Activated naive CD4-positive, alpha-beta T cell treated with anti-CD3 and anti-CD28 coated beads, Interleukin-2, amount 10 ng/mL, durations not matched to agents 7 days and 5 days (primary cell): ENCODE data around the gene ORMDL3.
A peak's percentile ranks its signal among the peaks of the same experiment; 100 is the strongest.

ENCODE experiments used
- CTCF ChIA-PET: fragments of 350-600 bp; sonication (Branson Sonifier 250); formaldehyde crosslinking; loops from one replicate; lab custom pipeline; 2021; ENCODE audit warnings: antibody characterized with exemption; lab: Charles Lee
- DNase-seq: peaks from one replicate; pipeline ENCODE4 v3.0.0-alpha.2; 2020
- H3K27ac Mint-ChIP-seq: one replicate; pipeline ENCODE4 v1.8.0; 2021; ENCODE audit warnings: mild to moderate bottlenecking, moderate library complexity, mixed read lengths
- H3K27me3 Mint-ChIP-seq: one replicate; pipeline ENCODE4 v1.8.0; 2021; ENCODE audit warnings: mild to moderate bottlenecking, mixed read lengths
- H3K36me3 Mint-ChIP-seq: one replicate; pipeline ENCODE4 v1.8.0; 2021; ENCODE audit warnings: mixed read lengths
- H3K4me1 Mint-ChIP-seq: one replicate; pipeline ENCODE4 v1.8.0; 2021; ENCODE audit warnings: mixed read lengths
- H3K4me3 Mint-ChIP-seq: one replicate; pipeline ENCODE4 v1.8.0; 2021; ENCODE audit warnings: mild to moderate bottlenecking, moderate library complexity, mixed read lengths
- H3K9me3 Mint-ChIP-seq: one replicate; pipeline ENCODE4 v1.8.0; 2021; ENCODE audit warnings: mixed read lengths

ORMDL3 gene

GRCh38 chr17:39925282-39926134, 1.9 kb downstream of the ORMDL3 start:
- CTCF ChIA-PET: interaction anchor here (1.1 to 2.3 kb wide), 4 partner anchors 14 to 53 kb away, joined by 3 to 9 read pairs (median 6); no protein-coding TSS in a partner anchor
- no peaks in the 10 kb centered on the region for H3K9me3 Mint-ChIP-seq
- no peaks in the 10 kb centered on the region for H3K27me3 Mint-ChIP-seq
- peaks cover 45% of the 10 kb centered on the region for H3K36me3 Mint-ChIP-seq
- H3K27ac Mint-ChIP-seq: peak overlapping the region; percentile 98
- no peak for DNase-seq
- peak overlapping the region; percentile 81 for H3K4me3 Mint-ChIP-seq
- H3K4me1 Mint-ChIP-seq: peaks cover 71% of the 10 kb centered on the region

DNA sequence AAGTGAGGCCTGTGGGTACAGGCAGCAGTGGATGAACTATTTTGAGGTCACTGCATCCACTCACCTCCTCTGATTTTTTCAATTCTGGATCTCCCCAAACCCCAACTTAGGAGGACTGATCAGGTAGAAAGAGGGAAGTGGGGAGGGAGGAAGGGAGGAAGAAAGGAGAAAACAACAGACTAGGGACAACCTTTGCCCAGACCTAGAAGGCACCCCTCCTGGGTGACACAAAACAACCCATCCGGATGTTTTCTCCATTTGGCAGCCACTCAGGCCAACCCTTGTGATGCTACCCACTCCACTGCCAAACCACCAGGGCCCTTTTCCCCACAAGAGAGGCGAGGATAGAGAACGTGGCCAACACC, 2.7 kb downstream of the ORMDL3 start:
- Mint-ChIP-seq H3K27ac (peak overlapping the region; percentile 98), H3K9me3 (no peaks in the 10 kb centered on the region), H3K36me3 (peaks cover 51% of the 10 kb centered on the region), H3K27me3 (no peaks in the 10 kb centered on the region), H3K4me1 (peaks cover 78% of the 10 kb centered on the region), H3K4me3 (peak overlapping the region; percentile 81)
- CTCF ChIA-PET: no interaction called here
- DNase-seq: no peak

GRCh38 chr17:39923836-39924690, 3.3 kb downstream of the ORMDL3 start:
- Mint-ChIP-seq H3K4me1 (peaks cover 78% of the 10 kb centered on the region), H3K27ac (peak overlapping the region; percentile 98), H3K36me3 (peaks cover 55% of the 10 kb centered on the region), H3K4me3 (peak overlapping the region; percentile 81), H3K27me3 (no peaks in the 10 kb centered on the region), H3K9me3 (no peaks in the 10 kb centered on the region)
- CTCF ChIA-PET: no interaction called here
- DNase-seq: no peak

GRCh38 chr17:39923230-39923629, 4.2 kb downstream of the ORMDL3 start:
- peak overlapping the region; percentile 43 for H3K4me3 Mint-ChIP-seq

GRCh38 chr17:39922006-39922405, 5.4 kb downstream of the ORMDL3 start:
- no peaks in the 10 kb centered on the region for H3K27me3 Mint-ChIP-seq
- peaks cover 71% of the 10 kb centered on the region for H3K36me3 Mint-ChIP-seq
- H3K4me3 Mint-ChIP-seq: peak overlapping the region; percentile 49
- H3K4me1 Mint-ChIP-seq: peaks cover 86% of the 10 kb centered on the region
- H3K9me3 Mint-ChIP-seq: no peaks in the 10 kb centered on the region
- H3K27ac Mint-ChIP-seq: peak overlapping the region; percentile 94
- no peak for DNase-seq
- CTCF ChIA-PET: interaction anchor here (1.2 kb wide), 1 partner anchor 36 kb away, joined by 3 read pairs; no protein-coding TSS in a partner anchor

More at GRCh38 chr17:39923230-39923629, 4.2 kb downstream of the ORMDL3 start:
- Mint-ChIP-seq H3K4me1 (peaks cover 81% of the 10 kb centered on the region), H3K27me3 (no peaks in the 10 kb centered on the region), H3K36me3 (peaks cover 61% of the 10 kb centered on the region), H3K27ac (peak overlapping the region; percentile 94), H3K9me3 (no peaks in the 10 kb centered on the region)
- DNase-seq: no peak
- CTCF ChIA-PET: no interaction called here

GRCh38 chr17:39921323-39921722, 6.1 kb downstream of the ORMDL3 start:
- Mint-ChIP-seq H3K27me3 (no peaks in the 10 kb centered on the region), H3K4me3 (peak overlapping the region; percentile 49)
- CTCF ChIA-PET: interaction anchor here (1.1 kb wide), 1 partner anchor 35 kb away, joined by 3 read pairs; no protein-coding TSS in a partner anchor

GRCh38 chr17:39920218-39921210, 6.9 kb downstream of the ORMDL3 start:
- H3K27me3 Mint-ChIP-seq: no peaks in the 10 kb centered on the region
- peaks cover 87% of the 10 kb centered on the region for H3K4me1 Mint-ChIP-seq
- peaks cover 78% of the 10 kb centered on the region for H3K36me3 Mint-ChIP-seq
- CTCF ChIA-PET: interaction anchor here (1.1 kb wide), 1 partner anchor 36 kb away, joined by 3 read pairs; no protein-coding TSS in a partner anchor
- peak overlapping the region; percentile 94 for H3K27ac Mint-ChIP-seq
- peak; percentile 67 for DNase-seq
- H3K4me3 Mint-ChIP-seq: peak overlapping the region; percentile 49
- H3K9me3 Mint-ChIP-seq: no peaks in the 10 kb centered on the region

More at GRCh38 chr17:39921323-39921722, 6.1 kb downstream of the ORMDL3 start:
- H3K36me3 Mint-ChIP-seq: peaks cover 74% of the 10 kb centered on the region
- H3K4me1 Mint-ChIP-seq: peaks cover 88% of the 10 kb centered on the region
- no peak for DNase-seq
- no peaks in the 10 kb centered on the region for H3K9me3 Mint-ChIP-seq
- H3K27ac Mint-ChIP-seq: peak overlapping the region; percentile 94

- Mint-ChIP-seq H3K4me3 (peak overlapping the region; percentile 44), H3K9me3 (no peaks in the 10 kb centered on the region), H3K27me3 (no peaks in the 10 kb centered on the region), H3K4me1 (peaks cover 74% of the 10 kb centered on the region), H3K27ac (peak overlapping the region; percentile 71), H3K36me3 (peaks cover 72% of the 10 kb centered on the region)
- CTCF ChIA-PET: interaction anchor here (1.3 kb wide), 1 partner anchor 39 kb away, joined by 4 read pairs; no protein-coding TSS in a partner anchor
- DNase-seq: no peak
These were observed 8.2 kb downstream of the ORMDL3 start for GRCh38 chr17:39919087-39919683.

DNA sequence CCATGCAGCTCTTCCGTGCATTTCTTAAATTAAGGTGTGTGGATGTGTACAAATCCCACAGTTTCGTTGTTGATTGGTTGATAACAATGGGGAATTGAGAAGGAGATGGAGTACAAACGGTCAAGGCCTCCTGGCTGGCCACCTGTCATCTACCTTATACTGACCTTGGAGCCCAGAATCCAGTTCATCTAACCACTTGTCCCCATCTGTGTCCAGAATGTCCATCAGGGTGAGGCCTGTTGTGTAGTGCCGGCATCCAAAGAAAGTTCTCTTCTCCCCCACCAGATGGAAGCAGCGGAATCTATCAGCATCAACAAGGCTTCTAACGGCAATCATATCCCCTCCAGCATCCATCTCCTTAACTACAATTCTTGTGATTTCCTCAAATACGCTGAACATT, 10.5 kb downstream of the ORMDL3 start:
- H3K4me1 Mint-ChIP-seq: peaks cover 55% of the 10 kb centered on the region
- no peaks in the 10 kb centered on the region for H3K9me3 Mint-ChIP-seq
- H3K27me3 Mint-ChIP-seq: no peaks in the 10 kb centered on the region
- CTCF ChIA-PET: interaction anchor here (0.9 kb wide), 1 partner anchor 295 kb away, joined by 3 read pairs; no protein-coding TSS in a partner anchor
- H3K36me3 Mint-ChIP-seq: peaks cover 75% of the 10 kb centered on the region
- no peak overlapping the region for H3K4me3 Mint-ChIP-seq
- DNase-seq: no peak
- no peak overlapping the region for H3K27ac Mint-ChIP-seq

DNA sequence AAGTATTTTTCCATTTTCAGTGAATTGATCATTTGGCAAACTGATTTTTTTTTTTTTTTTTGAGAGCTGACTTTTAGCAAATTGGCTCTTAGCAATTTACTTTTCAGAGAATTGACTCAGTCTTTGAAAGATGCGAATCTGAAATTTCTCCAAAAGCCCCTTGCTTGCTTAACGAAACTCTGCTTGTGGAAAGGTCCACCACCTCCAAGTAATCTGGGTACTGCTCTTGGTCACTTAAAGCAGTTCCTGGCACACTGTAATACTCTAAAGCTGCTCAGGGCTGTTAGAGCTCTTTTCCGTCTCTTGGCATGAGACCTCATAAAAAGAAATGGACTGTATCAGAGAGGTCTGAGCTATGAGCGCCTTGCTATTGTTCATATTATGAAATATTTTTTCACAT, 11.8 kb downstream of the ORMDL3 start:
- no peak overlapping the region for H3K27ac Mint-ChIP-seq
- H3K9me3 Mint-ChIP-seq: no peaks in the 10 kb centered on the region
- DNase-seq: no peak
- CTCF ChIA-PET: no interaction called here
- no peaks in the 10 kb centered on the region for H3K27me3 Mint-ChIP-seq
- no peak overlapping the region for H3K4me3 Mint-ChIP-seq
- H3K36me3 Mint-ChIP-seq: peaks cover 73% of the 10 kb centered on the region
- peaks cover 41% of the 10 kb centered on the region for H3K4me1 Mint-ChIP-seq

- Mint-ChIP-seq H3K36me3 (peaks cover 67% of the 10 kb centered on the region), H3K4me3 (no peak overlapping the region), H3K27ac (no peak overlapping the region), H3K4me1 (peaks cover 29% of the 10 kb centered on the region), H3K9me3 (no peaks in the 10 kb centered on the region), H3K27me3 (no peaks in the 10 kb centered on the region)
- no peak for DNase-seq
- CTCF ChIA-PET: no interaction called here
These were observed 13.4 kb downstream of the ORMDL3 start for GRCh38 chr17:39913989-39914388.

GRCh38 chr17:39908789-39909352, 18.5 kb downstream of the ORMDL3 start:
- CTCF ChIA-PET: interaction anchor here (1.0 to 1.2 kb wide), 2 partner anchors 118 to 254 kb away, joined by 3 read pairs; no protein-coding TSS in a partner anchor
- H3K4me1 Mint-ChIP-seq: peaks cover 30% of the 10 kb centered on the region
- no peak overlapping the region for H3K4me3 Mint-ChIP-seq
- H3K9me3 Mint-ChIP-seq: no peaks in the 10 kb centered on the region
- no peak for DNase-seq
- H3K27me3 Mint-ChIP-seq: no peaks in the 10 kb centered on the region
- H3K27ac Mint-ChIP-seq: no peak overlapping the region
- H3K36me3 Mint-ChIP-seq: peaks cover 71% of the 10 kb centered on the region
